GM19463 (cell line): ENCODE data around the gene ABLIM2.

Experiments
- ATAC-seq: cut with Tn5 transposase; IDR thresholded peaks from one replicate; pipeline ENCODE4 v1.9.1; 2021; ENCODE audit warnings: mild to moderate bottlenecking, moderate library complexity; ENCODE audit not compliant: unreplicated experiment

The ABLIM2 gene

DNA sequence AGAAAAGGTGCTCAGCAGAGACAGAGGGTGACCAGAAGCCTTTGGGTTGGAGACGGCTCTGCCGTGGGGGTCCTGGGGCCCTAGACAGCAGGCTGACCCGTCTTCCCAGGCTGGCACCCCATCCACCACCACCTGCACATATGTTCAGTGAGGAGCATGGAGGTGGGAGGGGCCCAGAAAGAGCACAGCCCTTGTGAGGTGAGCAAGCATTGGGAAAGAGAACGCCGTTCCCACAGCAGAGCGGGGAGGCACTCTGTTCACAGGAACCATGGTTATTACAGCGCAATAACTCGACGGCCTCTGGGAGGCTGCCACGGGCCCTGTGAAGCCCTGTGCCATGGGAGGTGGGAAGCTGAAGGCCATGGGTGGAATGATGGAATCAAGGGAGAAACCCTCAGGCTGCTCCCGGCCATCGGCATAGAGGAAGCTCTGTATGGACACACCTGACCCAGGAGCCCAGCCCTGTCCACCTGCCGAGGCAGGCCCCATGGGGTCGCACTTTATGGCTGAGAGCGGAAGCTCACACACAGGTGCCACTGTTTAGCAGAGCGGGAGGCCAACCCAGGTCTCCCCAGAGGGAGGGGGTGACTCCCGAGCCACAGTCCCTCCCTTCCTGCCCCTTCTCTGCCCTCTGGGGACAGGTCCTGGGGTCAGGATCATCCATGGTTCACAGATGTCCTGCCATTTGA, 125.4 kb downstream of the ABLIM2 start:
- ATAC-seq: no peak

DNA sequence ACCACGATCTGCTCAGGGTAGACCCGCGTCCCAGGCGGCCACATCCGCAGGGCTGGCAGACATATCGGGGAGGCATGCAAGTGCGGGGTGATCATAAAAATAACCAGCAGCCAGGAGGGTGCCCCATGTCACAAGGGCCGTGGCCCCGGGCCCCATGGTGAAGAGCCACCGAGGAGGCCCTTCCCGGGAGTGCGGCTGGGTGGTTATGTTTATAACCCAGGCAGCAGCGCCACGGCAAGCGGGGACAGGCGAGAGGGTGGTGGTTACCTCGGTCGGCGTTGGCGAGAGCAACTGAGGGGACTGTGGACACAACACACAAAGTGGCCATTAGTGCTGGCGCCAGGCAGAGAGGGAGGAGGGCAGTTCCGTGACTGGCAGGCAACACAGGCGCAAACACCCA, 126.2 kb downstream of the ABLIM2 start:
- no peak for ATAC-seq

DNA sequence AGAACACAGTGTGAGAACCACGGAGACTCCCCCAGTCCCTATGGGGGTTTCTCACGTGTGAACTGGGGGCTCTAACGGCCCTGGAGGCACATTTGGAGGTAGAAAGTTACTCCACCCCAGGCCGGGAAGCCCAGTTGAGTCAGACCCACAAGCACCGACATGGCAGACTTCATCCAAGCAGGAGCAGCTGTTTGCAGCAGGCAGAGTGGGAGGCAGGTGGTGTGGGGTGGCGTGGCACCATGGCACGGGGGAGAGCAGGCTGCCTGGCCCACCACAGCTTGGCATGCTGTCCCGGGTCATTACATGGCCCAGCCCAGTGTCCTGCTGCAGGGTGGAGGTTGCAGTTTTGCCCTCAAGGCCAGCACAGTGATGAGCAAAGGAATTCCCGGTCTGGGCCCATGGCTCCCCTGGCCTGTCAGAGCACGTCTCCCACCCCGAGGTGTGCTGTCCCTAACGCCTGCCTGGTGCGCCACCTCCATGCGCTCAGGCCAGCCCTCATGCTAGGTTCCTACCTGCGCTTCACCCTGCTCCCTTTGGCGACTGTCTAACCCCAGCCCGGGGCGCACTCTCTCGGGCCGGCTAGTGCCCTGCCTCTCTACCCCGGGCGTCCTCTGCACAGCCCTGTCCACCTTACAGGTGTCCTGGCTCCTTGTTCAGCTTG, 128.4 kb downstream of the ABLIM2 start:
- ATAC-seq: no peak

DNA sequence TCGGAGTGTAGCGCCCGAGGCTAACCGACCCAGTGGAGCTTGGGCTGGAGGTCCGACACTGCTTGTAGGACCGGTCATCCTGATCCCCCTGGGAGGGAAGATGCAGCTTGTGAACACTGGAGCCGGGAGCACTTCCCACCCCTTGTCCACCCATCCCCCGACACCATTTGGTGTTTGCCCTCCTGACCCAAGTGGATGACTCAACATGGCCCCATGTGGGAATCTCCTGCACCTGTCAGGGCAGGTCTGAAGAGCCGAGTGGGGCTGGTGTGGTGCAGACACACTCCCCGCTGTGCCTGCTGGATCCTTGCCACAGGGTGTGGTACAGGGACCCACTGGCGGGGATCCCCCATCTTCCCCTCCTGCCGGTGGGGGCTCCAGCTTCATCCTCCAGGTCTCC, 128.9 kb downstream of the ABLIM2 start:
- ATAC-seq: no peak

DNA sequence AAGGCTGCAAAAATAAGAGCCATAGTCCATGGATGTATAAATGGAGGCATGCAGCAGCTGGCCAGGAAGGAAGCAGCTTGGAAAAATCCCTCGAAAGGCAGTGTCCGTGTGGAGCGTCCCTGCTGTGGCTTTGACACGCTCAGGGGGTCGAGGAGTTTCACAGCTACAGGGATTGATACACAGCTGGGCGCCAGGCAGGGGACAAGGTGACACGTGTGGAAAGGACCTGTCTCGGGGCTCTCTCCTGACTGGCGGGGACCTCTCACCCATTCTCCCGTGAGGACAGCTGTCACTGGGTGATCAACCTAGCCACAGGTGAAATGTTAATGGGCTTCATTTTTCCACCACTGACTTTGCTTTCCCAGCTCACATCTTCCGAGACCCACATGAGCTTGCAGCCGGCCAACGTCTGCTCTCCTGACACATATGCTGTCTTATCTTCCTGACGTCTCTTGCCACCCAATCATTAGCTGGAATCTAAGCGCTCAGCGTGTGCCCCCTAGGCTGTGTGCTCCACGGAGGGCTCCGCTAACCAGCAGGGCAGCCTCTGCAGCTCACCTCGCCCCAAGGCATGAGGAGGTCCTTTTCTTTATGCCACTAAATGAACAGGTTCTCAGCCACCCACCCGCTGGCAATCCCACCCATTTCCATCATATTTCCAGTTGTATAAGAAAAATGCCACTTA, 129.6 kb downstream of the ABLIM2 start:
- ATAC-seq: no peak

DNA sequence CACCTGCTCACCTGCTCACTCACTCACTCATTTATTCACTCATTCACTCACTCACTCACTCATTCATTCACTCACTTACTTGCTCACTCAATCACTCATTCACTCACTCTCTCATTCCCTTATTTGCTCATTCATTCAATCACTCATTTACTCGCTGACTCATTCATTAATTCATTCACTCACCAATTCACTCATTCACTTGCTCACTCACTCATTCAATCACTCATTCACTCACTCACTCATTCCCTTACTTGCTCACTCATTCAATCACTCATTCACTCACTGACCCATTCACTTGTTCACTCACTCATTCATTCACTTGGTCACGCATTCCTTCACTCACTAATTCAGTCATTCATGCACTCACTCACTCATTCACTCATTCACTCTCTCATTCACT, 130.2 kb downstream of the ABLIM2 start:
- ATAC-seq: no peak

DNA sequence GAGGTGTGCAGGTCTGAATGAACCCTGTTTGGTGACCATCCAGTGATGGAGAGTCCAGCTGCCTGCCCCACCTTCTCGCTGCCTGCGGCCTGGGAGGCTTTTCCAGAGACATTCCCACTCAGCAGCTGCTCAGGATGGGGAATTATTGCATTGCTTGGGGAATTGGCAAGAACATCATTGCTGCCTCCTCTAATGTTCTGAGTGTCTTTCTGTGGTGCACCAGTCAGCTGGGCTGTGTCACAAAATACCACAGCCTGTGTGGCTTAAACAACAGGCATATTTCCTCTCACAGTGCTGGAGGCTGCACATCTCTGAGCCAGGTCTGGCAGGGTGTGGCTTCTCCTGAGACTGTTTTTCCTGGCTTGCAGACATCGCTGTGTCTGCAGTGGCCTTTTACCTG, 132.2 kb downstream of the ABLIM2 start:
- ATAC-seq: no peak

DNA sequence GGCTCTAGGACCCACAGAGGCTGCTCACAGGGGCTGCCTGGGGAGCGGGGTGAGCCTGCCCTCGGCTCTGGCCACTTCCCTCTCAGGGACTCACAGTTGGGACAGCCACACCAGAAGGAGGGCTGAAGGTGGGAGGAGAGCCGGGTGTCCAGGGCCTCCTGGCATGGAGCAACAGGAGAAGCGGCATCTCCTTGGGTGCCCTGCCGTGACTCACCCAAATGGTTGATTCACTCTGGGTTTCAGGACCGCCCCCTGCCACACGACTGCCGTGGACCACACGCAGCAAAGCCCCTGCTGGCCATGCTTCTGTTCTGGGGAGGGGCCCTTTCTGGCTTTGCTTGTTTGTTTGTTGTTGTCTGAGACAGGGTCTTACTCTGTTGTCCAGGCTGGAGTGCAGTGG, 132.9 kb downstream of the ABLIM2 start:
- ATAC-seq: no peak

DNA sequence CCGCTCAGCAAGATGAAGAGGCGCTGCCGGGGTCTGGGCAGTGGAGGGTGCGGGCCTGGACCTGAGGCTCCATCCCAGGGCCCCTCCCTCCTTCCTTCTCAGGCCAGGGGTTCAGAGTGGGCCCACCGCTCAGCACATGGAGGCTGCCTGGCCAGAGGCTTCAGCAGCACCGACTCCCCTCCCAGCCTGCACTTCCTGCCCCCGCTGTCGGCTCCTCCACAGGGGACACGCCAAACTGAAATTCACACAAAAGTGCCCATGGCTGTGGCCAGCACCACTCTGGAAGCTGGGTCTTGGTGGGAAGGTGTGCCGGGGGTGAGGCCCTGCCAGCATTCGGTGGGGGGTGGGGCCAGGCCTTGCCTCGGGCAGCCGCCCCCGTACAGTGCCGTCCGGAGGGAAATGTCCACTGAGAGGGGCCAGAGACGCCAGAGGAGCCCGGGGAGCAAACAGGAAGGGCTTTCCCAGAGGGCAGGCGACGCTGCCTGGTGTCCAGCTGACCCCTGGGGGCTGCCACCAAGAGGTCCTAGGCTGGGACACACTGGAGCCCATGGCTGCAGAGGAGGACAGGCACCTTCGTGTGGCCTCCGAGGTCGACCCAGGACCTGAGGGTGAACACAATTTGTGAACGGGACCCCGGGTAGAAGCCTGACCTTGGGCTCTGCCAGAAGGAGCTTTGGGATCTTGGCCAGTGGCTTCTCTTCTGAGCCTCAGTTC, 134.4 kb downstream of the ABLIM2 start:
- ATAC-seq: no peak

DNA sequence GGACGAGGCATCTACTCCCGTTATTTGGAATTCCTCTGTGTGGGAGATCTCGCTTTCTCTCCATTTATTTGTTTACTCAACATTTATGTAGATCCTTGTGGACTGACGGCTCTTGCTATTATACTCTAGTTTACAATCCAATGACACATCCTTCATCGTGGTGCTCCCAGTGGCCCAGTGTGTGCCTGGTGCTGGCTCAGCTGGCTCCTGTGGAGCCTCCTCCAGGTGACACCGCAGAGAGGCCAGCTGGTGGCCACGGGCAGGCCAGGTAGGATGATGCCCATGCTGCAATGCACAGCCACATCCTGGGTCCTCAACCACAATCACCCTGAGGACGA, 134.9 kb downstream of the ABLIM2 start:
- no peak for ATAC-seq

DNA sequence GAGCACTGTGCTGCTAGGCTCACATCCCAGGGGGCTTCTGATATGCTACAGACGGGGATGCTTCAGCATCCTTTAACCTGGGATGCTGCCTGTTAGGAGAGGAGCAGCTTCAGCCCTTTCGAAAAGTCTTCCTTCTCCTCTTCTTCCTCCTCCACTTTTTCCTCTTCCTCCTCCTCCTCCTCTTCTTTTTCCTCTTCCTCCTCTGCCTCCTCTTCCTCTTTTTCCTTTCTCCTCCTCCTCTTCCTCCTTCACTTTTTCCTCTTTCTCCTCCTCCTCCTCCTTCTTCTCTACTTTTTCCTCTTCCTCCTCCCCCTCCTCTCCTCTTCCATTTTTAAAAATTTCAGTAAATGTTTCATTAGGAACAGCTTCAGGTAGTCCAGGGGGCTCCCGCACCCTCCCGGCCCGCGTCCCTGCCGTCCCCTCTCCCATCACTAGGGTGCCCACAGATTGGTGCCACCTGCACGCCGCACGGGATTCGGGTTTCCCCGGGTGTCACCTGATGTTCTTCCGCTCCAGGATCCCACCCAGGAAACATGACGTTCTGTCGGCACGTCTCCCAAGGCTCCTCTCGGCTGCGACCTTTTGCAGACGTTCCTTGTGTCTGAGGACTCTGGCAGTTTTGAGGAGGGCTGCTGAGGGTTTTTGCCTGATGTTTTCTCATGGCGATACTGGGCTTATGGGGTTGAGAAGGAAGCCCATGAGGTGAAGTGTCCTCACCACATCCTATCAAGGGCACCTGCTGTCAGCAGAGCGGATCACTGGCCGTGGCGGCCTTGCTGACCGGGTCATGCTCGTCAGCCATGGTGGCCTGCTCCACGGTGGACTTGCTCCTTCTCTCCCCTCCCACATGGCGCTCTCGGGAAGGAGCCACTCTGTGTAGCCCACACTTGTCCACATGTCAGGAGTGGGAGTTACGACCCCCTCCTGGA, 135.6 kb downstream of the ABLIM2 start:
- ATAC-seq: no peak

DNA sequence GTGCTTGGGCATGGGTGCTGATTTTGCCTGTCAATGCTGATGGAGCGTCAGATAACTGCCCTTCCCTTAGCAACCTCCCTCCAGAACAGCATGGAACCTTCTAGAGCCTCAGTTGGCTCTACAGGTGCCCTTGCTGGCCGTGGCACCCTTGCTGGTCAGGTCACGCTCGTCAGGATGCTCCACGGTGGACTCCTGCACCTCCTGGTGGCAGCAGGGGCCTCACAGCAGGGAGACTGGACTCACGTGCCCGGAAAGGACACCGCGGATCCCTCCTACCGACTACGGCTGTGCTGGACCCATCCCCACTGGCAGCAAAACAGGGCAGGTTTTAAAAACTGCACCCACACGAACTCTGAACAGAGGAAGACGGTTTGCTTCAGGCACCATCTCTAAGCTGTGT, 136.8 kb downstream of the ABLIM2 start:
- no peak for ATAC-seq

DNA sequence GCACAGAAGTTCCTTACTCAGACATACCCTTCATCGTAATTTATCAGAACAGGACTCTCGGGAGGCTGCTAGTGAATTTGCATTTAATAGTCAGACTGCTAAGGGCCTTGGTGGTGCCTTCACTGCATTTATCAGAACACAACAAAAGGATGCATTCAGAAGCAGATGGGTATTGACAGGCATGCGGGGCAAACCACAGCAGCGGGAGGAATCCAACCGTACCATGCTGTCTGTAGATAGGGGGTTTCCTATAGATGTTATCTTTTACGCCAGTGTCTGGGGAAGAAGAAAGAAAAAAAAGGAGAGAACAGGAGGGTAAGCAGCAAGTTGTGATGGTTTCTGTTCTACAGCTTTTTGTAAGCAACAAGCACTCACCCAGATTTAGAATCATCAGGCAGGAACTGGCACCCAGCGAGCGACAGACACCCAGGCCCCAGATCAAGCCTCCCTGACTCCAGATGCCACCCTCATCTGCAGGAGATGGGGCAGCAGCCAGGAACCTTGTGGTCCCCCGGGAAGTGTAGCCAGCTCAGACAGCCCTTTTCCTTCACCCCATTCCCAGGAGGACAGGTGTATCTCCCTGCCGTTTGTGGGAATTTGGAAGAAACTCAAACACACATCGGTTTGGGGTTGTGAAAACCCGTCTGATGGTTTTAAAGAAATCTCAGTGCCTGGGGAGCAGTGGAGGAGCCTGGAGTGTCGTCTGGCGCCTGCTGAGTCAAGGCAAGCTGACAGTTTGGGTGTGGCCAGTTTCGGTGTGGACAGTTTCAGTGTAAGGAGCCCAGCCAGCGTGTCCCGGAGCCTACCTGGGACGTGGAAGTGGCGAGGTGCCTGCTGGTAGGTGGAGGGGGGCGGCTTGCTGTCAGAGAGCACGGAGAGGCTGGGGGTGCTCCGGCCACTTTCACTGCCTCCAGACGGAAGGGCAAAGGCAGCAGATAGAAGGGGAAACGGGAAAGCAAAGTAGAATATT, 138.9 kb downstream of the ABLIM2 start:
- no peak for ATAC-seq

DNA sequence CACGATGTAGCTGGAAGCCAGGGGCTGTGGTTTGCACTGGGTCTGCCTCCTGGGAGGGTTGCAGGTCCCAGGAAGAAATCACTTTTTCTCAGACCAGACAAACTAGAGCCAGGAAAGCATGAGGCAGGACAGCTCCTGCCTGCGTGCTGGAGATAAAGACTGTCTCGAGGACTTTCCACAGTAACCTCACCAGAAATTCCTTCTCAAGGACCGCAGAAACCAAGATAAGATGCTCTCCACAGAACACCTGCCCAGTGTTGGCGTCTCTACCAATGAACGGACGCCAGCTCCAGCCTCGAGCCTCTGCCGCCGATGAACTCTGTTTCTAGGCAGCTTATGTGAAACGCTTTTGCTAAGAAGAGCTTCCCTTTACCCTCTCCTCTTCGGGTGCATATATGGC, 142.1 kb downstream of the ABLIM2 start:
- no peak for ATAC-seq

DNA sequence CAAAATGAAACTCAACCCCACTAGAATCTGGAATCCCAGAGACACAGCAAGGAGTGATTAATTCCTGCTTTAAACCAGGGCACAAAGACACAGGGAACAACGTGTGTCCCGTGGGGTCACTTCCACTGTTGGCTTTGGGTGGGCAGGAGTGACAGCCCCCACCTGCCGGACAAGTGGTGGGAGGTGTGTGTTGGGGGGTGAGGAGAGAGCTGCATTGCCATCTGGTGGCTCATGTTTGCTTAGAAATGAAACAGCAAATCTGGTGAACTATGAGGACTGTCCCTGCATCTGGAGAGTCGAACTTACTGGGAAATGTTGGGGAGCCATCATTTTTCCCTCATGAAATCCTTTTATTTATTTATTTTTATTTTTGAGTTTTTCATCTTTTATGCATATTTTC, 143.1 kb downstream of the ABLIM2 start:
- ATAC-seq: no peak

DNA sequence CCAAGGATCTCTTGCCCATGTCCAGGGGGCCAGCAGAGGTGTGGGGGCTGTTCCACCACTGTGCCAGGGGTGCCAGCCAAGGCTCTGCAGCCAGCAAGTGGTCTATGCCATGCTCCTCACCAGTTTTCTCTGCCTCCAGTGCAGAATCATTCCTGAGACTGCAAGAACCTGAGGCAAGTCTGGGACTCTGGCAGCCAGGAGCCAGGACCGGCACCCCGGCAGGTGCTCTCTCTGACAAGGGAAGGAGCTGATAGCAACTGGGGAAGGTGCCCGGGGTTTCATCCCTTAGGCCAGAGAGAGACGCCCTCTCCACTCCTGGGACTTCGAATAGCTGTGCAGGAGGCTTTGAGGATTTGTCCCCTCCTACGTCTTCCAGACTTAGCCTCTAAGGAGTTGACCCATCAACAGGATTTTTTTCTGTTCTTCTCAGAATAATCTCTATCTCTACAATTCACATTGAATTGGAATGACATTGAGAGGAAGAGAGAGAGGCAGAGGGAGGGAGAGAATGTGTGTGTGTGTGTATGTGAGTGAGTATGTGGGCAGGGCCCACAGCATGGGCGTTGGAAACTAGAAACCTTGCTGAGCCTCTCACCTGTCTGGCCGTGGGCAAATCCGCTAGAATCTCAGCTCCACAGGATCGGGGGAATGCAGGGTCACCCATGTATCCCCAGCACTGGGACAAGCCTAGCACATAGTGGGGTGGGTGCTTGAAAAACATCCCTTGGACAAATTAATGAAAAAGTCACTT, 144.5 kb downstream of the ABLIM2 start:
- ATAC-seq: no peak

DNA sequence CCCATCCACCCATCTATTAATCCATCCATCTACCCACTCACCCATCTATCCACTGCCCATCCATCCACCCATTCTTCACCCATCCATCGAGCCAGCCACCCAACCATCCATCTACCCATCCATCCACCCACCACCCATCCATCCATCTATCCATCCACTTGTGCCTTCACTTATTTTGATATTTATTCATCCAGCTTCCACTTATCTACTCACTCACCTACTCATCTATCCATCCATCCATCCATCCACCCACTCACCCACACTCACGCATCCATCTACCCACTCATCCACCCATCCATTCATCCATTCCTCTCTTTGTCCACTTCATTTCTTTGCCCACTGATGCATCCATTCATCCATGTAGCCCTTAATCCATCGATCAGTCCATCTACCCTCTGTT, 146.1 kb downstream of the ABLIM2 start:
- no peak for ATAC-seq

DNA sequence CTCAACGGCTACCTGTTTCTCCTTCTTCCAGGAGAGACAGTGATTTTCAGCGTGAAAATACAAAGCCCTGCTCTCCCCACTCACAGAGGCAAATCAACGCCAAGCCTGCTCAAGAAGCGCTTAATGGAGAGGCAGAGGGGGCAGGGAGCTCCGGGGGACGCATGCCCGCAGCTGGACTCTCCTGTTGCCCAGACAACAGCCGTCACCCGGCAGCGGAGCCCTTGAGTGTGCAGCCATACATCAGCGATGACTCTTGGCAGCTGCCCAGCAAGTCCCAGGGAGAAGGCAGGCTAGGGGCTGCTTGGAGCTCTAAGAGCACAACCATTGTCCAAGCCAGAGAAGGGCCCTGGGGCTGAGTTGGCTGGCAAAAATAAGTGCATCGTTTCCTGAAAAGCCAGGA, 148.0 kb downstream of the ABLIM2 start:
- no peak for ATAC-seq
